ENCODE results near the gene GGPS1. TPM values are rescaled to one million over a fixed set of nuclear protein-coding genes. Genes with fewer than 3 reads are reported as not detected.
"Not testable (repeated sequence)": the region's sequence is repeated elsewhere in the genome, so short reads cannot be mapped to it uniquely, and the experiment has no call there.

GGPS1 gene
- total and polyA plus RNA-seq, 4 donors, result 18.9 to 29.0 (median 24.4) TPM

DNA sequence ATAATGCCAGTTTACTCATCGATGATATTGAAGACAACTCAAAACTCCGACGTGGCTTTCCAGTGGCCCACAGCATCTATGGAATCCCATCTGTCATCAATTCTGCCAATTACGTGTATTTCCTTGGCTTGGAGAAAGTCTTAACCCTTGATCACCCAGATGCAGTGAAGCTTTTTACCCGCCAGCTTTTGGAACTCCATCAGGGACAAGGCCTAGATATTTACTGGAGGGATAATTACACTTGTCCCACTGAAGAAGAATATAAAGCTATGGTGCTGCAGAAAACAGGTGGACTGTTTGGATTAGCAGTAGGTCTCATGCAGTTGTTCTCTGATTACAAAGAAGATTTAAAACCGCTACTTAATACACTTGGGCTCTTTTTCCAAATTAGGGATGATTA is 13.7 kb downstream of the GGPS1 start:
- intact Hi-C loops (cut with DNase I), result no loop called here
- Histone ChIP-seq H3K36me3 (ENCODE audit: control insufficient read depth in 1 of 2, insufficient read depth in 2 of 2, low read length in 1 of 2) (no peaks in the 10 kb centered on the region), H3K9me3 (ENCODE audit: control insufficient read depth, low read length) (no peaks in the 10 kb centered on the region), H3K27me3 (ENCODE audit: control insufficient read depth in 1 of 2, insufficient read depth in 2 of 2, low read length in 1 of 2) (no peaks in the 10 kb centered on the region), H3K4me3 (ENCODE audit: low read length in 2 of 2) (no peak overlapping the region), H3K27ac (ENCODE audit: low read depth in 1 of 2, low read length in 2 of 2) (no peak overlapping the region), H3K4me1 (ENCODE audit: control insufficient read depth in 1 of 2, insufficient read depth in 2 of 2, low read length in 2 of 2) (no peaks in the 10 kb centered on the region)
- no peak for DNase-seq
- no peak for ATAC-seq (ENCODE audit: low FRiP score)
- WGBS, 2 donors, result 49 to 51% methylated on average over 6 of the region's 6 CpGs

DNA sequence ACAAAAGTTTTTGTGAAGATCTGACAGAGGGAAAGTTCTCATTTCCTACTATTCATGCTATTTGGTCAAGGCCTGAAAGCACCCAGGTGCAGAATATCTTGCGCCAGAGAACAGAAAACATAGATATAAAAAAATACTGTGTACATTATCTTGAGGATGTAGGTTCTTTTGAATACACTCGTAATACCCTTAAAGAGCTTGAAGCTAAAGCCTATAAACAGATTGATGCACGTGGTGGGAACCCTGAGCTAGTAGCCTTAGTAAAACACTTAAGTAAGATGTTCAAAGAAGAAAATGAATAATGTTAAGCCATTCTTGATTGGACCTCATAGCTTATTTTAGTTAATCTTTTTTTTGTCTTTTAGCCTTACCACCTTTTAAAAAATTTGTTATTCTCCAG is 14.1 kb downstream of the GGPS1 start:
- no peak overlapping the region for H3K27ac ChIP-seq (ENCODE audit: low read depth in 1 of 2, low read length in 2 of 2)
- no peaks in the 10 kb centered on the region for H3K4me1 ChIP-seq (ENCODE audit: control insufficient read depth in 1 of 2, insufficient read depth in 2 of 2, low read length in 2 of 2)
- intact Hi-C loops (cut with DNase I), result no loop called here
- H3K27me3 ChIP-seq (ENCODE audit: control insufficient read depth in 1 of 2, insufficient read depth in 2 of 2, low read length in 1 of 2), result no peaks in the 10 kb centered on the region
- WGBS, 2 donors, result 87 to 90% methylated on average over 3 of the region's 3 CpGs
- DNase-seq, result no peak
- no peak overlapping the region for H3K4me3 ChIP-seq (ENCODE audit: low read length in 2 of 2)
- no peak for ATAC-seq (ENCODE audit: low FRiP score)
- H3K9me3 ChIP-seq (ENCODE audit: control insufficient read depth, low read length), result no peaks in the 10 kb centered on the region
- H3K36me3 ChIP-seq (ENCODE audit: control insufficient read depth in 1 of 2, insufficient read depth in 2 of 2, low read length in 1 of 2), result no peaks in the 10 kb centered on the region

DNA sequence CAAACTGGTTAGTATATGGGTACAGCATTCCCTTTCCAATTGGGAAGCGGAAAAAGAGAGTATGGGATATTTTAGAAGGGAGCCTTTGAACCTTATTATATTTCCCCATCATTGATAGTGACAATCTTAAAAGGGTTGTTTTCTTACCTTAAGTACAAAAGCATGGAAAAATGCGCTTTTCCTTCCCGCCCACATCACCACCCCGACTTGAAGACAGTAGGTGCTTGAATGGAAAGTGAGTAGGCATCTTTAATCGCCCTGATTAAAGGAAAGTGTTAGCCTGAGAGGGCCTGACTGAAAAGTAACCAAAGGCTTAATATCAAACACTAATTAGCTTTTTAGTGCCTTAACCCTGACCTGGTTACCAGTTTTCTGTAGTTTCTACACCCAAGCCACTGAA is 15.4 kb downstream of the GGPS1 start:
- Histone ChIP-seq H3K4me1 (ENCODE audit: control insufficient read depth in 1 of 2, insufficient read depth in 2 of 2, low read length in 2 of 2) (no peaks in the 10 kb centered on the region), H3K27me3 (ENCODE audit: control insufficient read depth in 1 of 2, insufficient read depth in 2 of 2, low read length in 1 of 2) (no peaks in the 10 kb centered on the region), H3K27ac (ENCODE audit: low read depth in 1 of 2, low read length in 2 of 2) (no peak overlapping the region), H3K36me3 (ENCODE audit: control insufficient read depth in 1 of 2, insufficient read depth in 2 of 2, low read length in 1 of 2) (no peaks in the 10 kb centered on the region), H3K4me3 (ENCODE audit: low read length in 2 of 2) (no peak overlapping the region), H3K9me3 (ENCODE audit: control insufficient read depth, low read length) (no peaks in the 10 kb centered on the region)
- 96% methylated on average over 5 of the region's 5 CpGs for WGBS, 2 donors
- intact Hi-C loops (cut with DNase I), result no loop called here
- ATAC-seq (ENCODE audit: low FRiP score) (no peak), DNase-seq (no peak)

DNA sequence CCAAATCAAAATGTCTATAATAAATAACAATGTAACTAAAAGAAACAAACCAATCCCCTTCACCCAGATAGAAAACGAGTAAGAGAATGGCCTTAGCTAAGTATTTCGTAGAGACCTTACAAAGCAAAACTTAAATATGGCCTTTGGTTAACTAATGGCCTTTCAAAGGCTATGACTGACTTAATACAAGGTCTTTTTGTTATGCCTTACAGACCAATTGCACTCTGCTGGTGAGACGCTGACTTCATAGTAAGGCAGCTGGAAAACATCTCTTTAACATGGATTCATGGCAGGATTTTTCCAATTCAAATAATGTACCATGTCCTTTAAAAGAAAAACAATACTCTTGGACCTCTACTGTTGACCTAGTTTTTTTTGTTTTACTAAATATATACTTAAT is 23.1 kb downstream of the GGPS1 start:
- 59 to 62% methylated on average over 3 of the region's 3 CpGs for WGBS, 2 donors
- Histone ChIP-seq H3K9me3 (ENCODE audit: control insufficient read depth, low read length) (no peaks in the 10 kb centered on the region), H3K27me3 (ENCODE audit: control insufficient read depth in 1 of 2, insufficient read depth in 2 of 2, low read length in 1 of 2) (no peaks in the 10 kb centered on the region), H3K4me3 (ENCODE audit: low read length in 2 of 2) (no peak overlapping the region), H3K27ac (ENCODE audit: low read depth in 1 of 2, low read length in 2 of 2) (no peak overlapping the region), H3K4me1 (ENCODE audit: control insufficient read depth in 1 of 2, insufficient read depth in 2 of 2, low read length in 2 of 2) (no peaks in the 10 kb centered on the region), H3K36me3 (ENCODE audit: control insufficient read depth in 1 of 2, insufficient read depth in 2 of 2, low read length in 1 of 2) (no peaks in the 10 kb centered on the region)
- DNase-seq (no peak), ATAC-seq (ENCODE audit: low FRiP score) (no peak)
- intact Hi-C loops (cut with DNase I), result no loop called here

DNA sequence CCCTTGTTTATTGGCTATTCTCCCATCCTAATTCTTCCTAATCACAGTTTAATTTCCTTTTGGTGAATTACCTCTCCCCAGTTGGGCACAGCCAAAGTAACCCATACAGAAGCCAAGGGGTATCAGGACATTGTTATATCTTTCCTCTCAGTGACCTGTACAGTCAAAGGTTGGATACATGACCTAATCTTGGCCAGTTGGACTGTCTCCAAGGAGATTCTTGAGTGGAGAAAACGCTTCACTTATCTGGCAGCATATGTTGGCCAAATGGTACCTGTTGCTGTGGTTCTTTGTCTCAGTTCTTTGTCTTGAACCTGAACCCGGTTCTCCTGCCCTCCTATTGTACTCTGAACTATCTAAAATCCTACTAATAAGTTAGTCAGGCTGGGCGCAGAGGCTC is 23.5 kb downstream of the GGPS1 start:
- intact Hi-C loops (cut with DNase I), result no loop called here
- ATAC-seq (ENCODE audit: low FRiP score) (no peak), DNase-seq (no peak)
- no peak overlapping the region for H3K4me3 ChIP-seq (ENCODE audit: low read length in 2 of 2)
- no peaks in the 10 kb centered on the region for H3K9me3 ChIP-seq (ENCODE audit: control insufficient read depth, low read length)
- no peak overlapping the region for H3K27ac ChIP-seq (ENCODE audit: low read depth in 1 of 2, low read length in 2 of 2)
- H3K27me3 ChIP-seq (ENCODE audit: control insufficient read depth in 1 of 2, insufficient read depth in 2 of 2, low read length in 1 of 2), result no peaks in the 10 kb centered on the region
- no peaks in the 10 kb centered on the region for H3K36me3 ChIP-seq (ENCODE audit: control insufficient read depth in 1 of 2, insufficient read depth in 2 of 2, low read length in 1 of 2)
- no peaks in the 10 kb centered on the region for H3K4me1 ChIP-seq (ENCODE audit: control insufficient read depth in 1 of 2, insufficient read depth in 2 of 2, low read length in 2 of 2)
- 57 to 60% methylated on average over 3 of the region's 3 CpGs for whole genome bisulfite sequencing, 2 donors

DNA sequence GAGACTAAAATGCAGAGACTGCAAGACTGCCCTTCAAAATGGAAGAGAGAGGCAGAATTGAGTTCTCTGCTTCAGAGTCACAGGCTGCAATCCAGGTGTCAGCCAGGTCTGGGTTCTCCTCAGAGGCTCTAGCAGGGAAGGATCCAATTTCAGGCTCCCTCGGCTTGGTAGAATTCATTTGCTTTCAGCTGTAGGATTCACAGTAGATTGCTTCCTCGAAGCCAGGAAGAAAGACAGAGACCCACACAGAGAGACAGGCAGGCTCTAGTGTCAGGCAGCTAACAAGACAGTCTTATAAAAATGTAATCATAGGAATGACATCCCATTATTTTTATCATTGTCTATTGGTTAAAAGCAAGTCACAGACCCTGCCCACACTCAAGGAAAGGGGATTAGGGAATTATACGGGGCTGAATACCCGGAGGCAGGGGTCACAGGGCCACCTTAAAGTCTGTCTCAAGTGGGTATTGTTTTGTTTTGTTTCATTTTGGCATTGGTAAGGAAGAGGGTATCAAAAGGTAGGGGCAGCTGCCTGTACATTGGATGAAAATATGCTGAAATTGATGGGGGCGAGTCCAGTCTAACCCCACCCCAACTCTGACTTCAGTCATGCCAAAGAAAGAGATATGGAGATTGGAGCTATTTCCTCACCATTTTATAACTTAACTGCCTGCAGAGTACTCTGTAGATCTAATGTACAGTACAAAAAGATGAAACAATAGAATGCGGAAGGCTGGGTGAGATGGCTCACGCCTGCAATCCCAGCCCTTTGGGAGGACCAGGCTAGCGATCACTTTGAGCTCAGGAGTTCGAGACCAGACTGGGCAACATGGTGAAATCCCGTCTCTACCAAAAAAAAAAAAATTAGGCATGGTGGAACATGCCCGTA is 29.4 kb downstream of the GGPS1 start:
- intact Hi-C loops (cut with DNase I), result no loop called here
- ATAC-seq (ENCODE audit: low FRiP score), result no peak
- no peaks in the 10 kb centered on the region for H3K9me3 ChIP-seq (ENCODE audit: control insufficient read depth, low read length)
- H3K36me3 ChIP-seq (ENCODE audit: control insufficient read depth in 1 of 2, insufficient read depth in 2 of 2, low read length in 1 of 2), result no peaks in the 10 kb centered on the region
- DNase-seq, result no peak
- no peak overlapping the region for H3K27ac ChIP-seq (ENCODE audit: low read depth in 1 of 2, low read length in 2 of 2)
- WGBS, 2 donors, result 69 to 73% methylated on average over 11 of the region's 11 CpGs
- no peaks in the 10 kb centered on the region for H3K4me1 ChIP-seq (ENCODE audit: control insufficient read depth in 1 of 2, insufficient read depth in 2 of 2, low read length in 2 of 2)
- H3K27me3 ChIP-seq (ENCODE audit: control insufficient read depth in 1 of 2, insufficient read depth in 2 of 2, low read length in 1 of 2), result no peaks in the 10 kb centered on the region
- H3K4me3 ChIP-seq (ENCODE audit: low read length in 2 of 2), result no peak overlapping the region

DNA sequence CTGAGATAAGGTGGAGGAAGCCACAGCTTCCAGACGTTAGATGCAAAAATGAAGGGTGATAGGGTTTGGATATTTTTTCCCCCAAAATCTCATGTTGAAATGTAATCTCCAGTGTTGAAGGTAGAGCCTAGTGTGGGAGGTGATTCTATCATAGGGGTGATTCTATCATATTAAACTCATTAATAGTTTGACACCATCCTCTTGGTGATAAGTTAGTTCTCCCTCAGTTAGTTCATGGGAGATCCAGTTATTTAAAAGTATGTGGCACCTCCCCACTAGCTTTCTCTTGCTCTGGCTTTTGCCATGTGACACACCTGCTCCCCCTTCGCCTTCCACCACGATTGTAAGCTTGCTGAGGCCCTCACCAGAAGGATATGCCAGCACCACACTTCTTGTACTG is 30.5 kb downstream of the GGPS1 start:
- Histone ChIP-seq H3K4me1 (ENCODE audit: control insufficient read depth in 1 of 2, insufficient read depth in 2 of 2, low read length in 2 of 2) (no peaks in the 10 kb centered on the region), H3K27me3 (ENCODE audit: control insufficient read depth in 1 of 2, insufficient read depth in 2 of 2, low read length in 1 of 2) (no peaks in the 10 kb centered on the region), H3K36me3 (ENCODE audit: control insufficient read depth in 1 of 2, insufficient read depth in 2 of 2, low read length in 1 of 2) (no peaks in the 10 kb centered on the region), H3K9me3 (ENCODE audit: control insufficient read depth, low read length) (no peaks in the 10 kb centered on the region), H3K27ac (ENCODE audit: low read depth in 1 of 2, low read length in 2 of 2) (no peak overlapping the region), H3K4me3 (ENCODE audit: low read length in 2 of 2) (no peak overlapping the region)
- 80 to 85% methylated on average over 3 of the region's 3 CpGs for WGBS, 2 donors
- no peak for DNase-seq
- intact Hi-C loops (cut with DNase I), result no loop called here
- ATAC-seq (ENCODE audit: low FRiP score), result no peak

DNA sequence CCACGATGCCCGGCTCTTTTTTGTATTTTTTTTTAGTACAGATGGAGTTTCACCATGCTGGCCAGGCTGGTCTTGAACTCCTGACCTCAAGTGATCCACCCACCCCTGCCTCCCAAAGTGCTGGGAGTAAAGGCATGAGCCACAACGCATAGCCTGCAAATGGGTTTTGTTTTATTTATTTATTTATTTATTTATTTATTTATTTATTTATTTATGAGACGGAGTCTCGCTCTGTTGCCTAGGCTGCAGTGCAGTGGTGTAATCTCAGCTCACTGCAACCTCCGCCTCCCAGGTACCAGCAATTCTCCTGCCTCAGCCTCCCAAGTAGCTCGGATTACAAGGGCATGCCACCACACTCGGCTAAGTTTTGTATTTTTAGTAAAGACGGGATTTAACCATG is 35.8 kb downstream of the GGPS1 start:
- H3K9me3 ChIP-seq (ENCODE audit: control insufficient read depth, low read length); H3K4me1 ChIP-seq (ENCODE audit: control insufficient read depth in 1 of 2, insufficient read depth in 2 of 2, low read length in 2 of 2); DNase-seq; H3K27me3 ChIP-seq (ENCODE audit: control insufficient read depth in 1 of 2, insufficient read depth in 2 of 2, low read length in 1 of 2); ATAC-seq (ENCODE audit: low FRiP score); H3K27ac ChIP-seq (ENCODE audit: low read depth in 1 of 2, low read length in 2 of 2); intact Hi-C loops (cut with DNase I); H3K4me3 ChIP-seq (ENCODE audit: low read length in 2 of 2); H3K36me3 ChIP-seq (ENCODE audit: control insufficient read depth in 1 of 2, insufficient read depth in 2 of 2, low read length in 1 of 2): not testable (repeated sequence)
- WGBS, 2 donors, result 92 to 96% methylated on average over 9 of the region's 9 CpGs

DNA sequence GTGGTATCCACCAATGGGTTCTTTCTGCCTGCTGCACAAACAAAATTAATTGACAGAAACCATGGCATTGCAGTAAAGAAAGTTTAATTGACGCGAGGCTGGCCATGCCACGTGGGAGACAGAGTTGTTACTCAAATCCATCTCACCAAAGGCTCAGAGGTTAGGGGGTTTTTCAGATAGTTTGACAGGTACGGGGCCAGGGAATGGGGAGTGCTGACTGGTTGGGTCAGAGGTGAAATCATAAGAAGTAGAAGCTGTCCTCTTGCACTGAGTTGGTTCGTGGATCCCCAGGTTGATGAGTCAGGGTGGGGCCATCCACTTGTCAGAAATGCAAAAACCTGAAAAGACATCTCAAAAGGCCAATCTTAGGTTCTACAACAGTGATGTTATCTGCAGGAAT is 37.9 kb downstream of the GGPS1 start:
- H3K4me1 ChIP-seq (ENCODE audit: control insufficient read depth in 1 of 2, insufficient read depth in 2 of 2, low read length in 2 of 2), result no peaks in the 10 kb centered on the region
- H3K27me3 ChIP-seq (ENCODE audit: control insufficient read depth in 1 of 2, insufficient read depth in 2 of 2, low read length in 1 of 2), result no peaks in the 10 kb centered on the region
- H3K36me3 ChIP-seq (ENCODE audit: control insufficient read depth in 1 of 2, insufficient read depth in 2 of 2, low read length in 1 of 2), result no peaks in the 10 kb centered on the region
- 89 to 90% methylated on average over 5 of the region's 5 CpGs for WGBS, 2 donors
- DNase-seq, result no peak
- H3K4me3 ChIP-seq (ENCODE audit: low read length in 2 of 2), result no peak overlapping the region
- H3K27ac ChIP-seq (ENCODE audit: low read depth in 1 of 2, low read length in 2 of 2), result no peak overlapping the region
- no peak for ATAC-seq (ENCODE audit: low FRiP score)
- intact Hi-C loops (cut with DNase I), result loop anchor here (2.0 kb wide), 1 partner anchor 37 kb away; the partner anchor contains the start of genes ARID4B (in 2 of the 2) and GGPS1 (in 2 of the 2)
- H3K9me3 ChIP-seq (ENCODE audit: control insufficient read depth, low read length), result no peaks in the 10 kb centered on the region

All from aorta (tissue), 5 donors.